Brain microvascular endothelial cell (primary cell): ENCODE measurements around the gene CTDSPL2.

ENCODE experiments used
- DNase-seq: peaks from one replicate; pipeline ENCODE4 v3.0.0-alpha.2; 2020
- H3K27ac ChIP-seq: fragments of 250-450 bp; sonication (Bioruptor Pico); 2 replicates; pipeline ENCODE4 v1.5.1; 2020; ENCODE audit warnings: mild to moderate bottlenecking, moderate library complexity
- H3K27me3 ChIP-seq: fragments of 250-450 bp; sonication (Bioruptor Pico); replicated peaks from 2 replicates; pipeline ENCODE4 v1.5.1; 2020; ENCODE audit warnings: mild to moderate bottlenecking
- H3K36me3 ChIP-seq: fragments of 250-450 bp; sonication (Bioruptor Pico); replicated peaks from 2 replicates; pipeline ENCODE4 v1.5.1; 2020; ENCODE audit warnings: mild to moderate bottlenecking
- H3K4me3 ChIP-seq: 2 replicates; pipeline ENCODE4 v1.5.1; 2011; ENCODE audit warnings: low read depth, mild to moderate bottlenecking, control low read depth, low read length, moderate library complexity
- in situ Hi-C: cut with HindIII; loops from 2 replicates; pipeline ENCODE4 v1.10.0; 2017; ENCODE audit warnings: low sequenced_read_pairs, low pct_ligation_motif_present
- TF ChIP-seq, protein P1 (sequence below): IDR thresholded peaks from 2 replicates; pipeline ENCODE4 v1.5.1; 2011; ENCODE audit warnings: low read depth, mild to moderate bottlenecking, moderate library complexity, low read length, control low read depth, inconsistent platforms; ENCODE audit errors: missing control alignments

The CTDSPL2 gene

DNA sequence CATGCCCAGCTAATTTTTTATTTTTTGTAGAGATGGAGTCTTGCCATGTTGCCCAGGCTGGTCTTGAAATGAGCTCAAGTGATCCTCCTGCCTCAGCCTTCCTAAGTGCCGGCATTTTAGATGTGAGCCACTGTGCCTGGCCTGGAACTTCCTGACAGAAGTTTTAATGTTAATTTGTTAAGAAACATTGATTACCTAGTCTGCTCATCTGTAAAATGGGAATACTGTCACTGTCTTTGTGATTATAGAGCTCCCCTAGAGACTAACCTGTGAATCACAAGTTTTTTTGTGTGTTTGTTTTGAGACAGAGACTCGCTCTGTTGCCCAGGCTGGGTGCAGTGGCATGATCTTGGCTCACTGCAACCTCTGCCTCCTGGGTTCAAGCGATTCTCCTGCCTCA is 105.3 kb downstream of the CTDSPL2 start:
- no peak for DNase-seq
- H3K27ac ChIP-seq = no peak overlapping the region

DNA sequence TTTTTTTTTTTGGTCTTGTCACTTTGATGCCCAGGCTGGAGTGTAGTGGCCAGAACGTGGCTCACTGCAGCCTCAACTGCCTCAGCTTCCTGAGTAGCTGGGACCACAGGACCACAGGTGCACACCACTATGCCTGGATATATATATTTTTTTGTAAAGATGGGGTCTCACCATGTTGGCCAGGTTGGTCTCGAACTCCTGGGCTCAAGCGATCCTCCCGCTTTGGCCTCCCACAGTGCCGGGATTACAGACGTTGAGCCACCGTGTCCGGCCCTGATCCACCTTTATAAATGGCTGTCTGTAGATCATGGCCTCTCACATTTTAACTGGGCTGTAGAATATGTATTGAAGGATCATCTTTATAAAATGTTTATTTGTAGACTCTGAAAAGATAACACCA is 107.7 kb downstream of the CTDSPL2 start:
- no peaks in the 10 kb centered on the region for H3K36me3 ChIP-seq
- H3K27me3 ChIP-seq = no peaks in the 10 kb centered on the region
- H3K27ac ChIP-seq = no peak overlapping the region
- H3K4me3 ChIP-seq = no peak overlapping the region
- no peak for DNase-seq
- TF ChIP-seq, protein P1, sequence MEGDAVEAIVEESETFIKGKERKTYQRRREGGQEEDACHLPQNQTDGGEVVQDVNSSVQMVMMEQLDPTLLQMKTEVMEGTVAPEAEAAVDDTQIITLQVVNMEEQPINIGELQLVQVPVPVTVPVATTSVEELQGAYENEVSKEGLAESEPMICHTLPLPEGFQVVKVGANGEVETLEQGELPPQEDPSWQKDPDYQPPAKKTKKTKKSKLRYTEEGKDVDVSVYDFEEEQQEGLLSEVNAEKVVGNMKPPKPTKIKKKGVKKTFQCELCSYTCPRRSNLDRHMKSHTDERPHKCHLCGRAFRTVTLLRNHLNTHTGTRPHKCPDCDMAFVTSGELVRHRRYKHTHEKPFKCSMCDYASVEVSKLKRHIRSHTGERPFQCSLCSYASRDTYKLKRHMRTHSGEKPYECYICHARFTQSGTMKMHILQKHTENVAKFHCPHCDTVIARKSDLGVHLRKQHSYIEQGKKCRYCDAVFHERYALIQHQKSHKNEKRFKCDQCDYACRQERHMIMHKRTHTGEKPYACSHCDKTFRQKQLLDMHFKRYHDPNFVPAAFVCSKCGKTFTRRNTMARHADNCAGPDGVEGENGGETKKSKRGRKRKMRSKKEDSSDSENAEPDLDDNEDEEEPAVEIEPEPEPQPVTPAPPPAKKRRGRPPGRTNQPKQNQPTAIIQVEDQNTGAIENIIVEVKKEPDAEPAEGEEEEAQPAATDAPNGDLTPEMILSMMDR = no peak
- in situ Hi-C loops = no loop called here

More for the DNA sequence above, 105.3 kb downstream of the CTDSPL2 start:
- no peak overlapping the region for H3K4me3 ChIP-seq
- TF ChIP-seq, protein P1 = no peak
- H3K27me3 ChIP-seq = no peaks in the 10 kb centered on the region
- H3K36me3 ChIP-seq = no peaks in the 10 kb centered on the region
- in situ Hi-C loops = no loop called here

DNA sequence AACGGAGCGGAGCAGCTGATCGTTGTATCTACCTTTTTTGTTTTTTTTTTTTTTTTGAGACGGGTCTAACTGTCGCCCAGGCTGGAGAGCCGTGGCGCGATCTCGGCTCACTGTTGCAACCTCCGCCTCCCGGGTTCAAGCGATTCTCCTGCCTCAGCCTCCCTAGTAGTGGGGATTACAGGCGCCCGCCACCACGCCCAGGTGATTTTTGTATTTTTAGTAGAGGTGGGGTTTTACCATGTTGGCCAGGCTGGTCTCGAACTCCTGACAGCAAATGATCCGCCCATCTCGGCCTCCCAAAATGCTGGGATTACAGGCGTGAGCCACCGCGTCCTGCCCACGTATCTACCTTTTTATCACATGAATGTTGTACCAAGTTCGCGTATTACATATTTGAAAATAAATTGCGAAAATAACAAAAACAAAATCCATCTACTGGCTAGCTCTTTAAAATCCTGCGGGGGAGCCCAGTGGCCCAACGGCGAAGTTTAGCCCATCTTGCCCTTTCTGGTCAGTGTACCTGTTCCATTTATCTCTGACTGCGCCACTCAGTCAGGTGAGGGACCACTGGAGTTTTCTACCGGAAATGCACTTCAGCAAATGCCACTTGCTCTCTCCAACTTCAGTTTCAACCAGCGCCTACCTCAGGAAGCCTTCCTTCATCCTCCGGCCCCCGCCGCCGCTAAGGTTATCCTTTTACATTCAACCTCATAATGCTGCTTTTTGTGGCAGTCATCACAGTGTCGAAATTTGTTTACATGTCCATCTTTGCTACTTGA is 108.3 kb downstream of the CTDSPL2 start:
- DNase-seq = no peak
- in situ Hi-C loops = no loop called here

DNA sequence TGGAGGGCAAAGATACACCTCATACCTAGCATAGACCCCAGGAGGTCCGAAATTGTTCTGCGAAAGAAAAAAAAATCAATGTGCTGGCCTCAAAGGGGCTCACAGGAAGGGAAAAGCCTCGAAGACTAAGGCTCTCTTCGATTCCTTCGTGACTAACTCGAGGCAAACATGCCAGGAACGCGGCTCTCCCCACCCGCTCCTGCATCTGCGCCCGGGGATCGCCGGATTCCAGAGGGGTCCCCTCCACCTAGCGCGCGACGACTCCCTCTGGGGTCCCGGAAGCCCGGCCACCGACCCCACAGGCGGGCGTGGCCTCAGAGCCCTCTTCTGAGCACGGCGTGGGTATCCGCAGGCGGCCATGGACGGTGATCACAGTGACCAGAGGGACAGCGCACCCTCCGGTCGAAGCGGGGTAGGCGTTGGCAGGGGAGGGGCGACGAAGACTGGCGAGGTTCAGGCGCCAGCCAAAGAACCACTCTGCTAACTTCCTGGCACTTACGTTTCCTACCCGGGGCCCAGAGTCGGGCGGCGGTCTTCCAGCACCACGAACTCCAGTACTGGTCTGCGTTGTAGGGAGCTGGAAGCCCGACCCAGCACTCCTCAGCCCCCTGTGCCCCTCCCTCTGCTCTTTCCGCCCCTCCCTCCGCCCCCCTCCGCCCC is 109.0 kb downstream of the CTDSPL2 start:
- TF ChIP-seq, protein P1 = peak; percentile 70
- Histone ChIP-seq H3K27ac (peak overlapping the region; percentile 84), H3K36me3 (peaks cover 8% of the 10 kb centered on the region), H3K27me3 (no peaks in the 10 kb centered on the region), H3K4me3 (peak overlapping the region; percentile 74)
- in situ Hi-C loops = no loop called here
- no peak for DNase-seq

More for the DNA sequence above, 108.3 kb downstream of the CTDSPL2 start:
- peaks cover under 1% of the 10 kb centered on the region for H3K36me3 ChIP-seq
- no peaks in the 10 kb centered on the region for H3K27me3 ChIP-seq
- TF ChIP-seq, protein P1 = no peak
- H3K4me3 ChIP-seq = peak overlapping the region; percentile 74
- H3K27ac ChIP-seq = peak overlapping the region; percentile 84

DNA sequence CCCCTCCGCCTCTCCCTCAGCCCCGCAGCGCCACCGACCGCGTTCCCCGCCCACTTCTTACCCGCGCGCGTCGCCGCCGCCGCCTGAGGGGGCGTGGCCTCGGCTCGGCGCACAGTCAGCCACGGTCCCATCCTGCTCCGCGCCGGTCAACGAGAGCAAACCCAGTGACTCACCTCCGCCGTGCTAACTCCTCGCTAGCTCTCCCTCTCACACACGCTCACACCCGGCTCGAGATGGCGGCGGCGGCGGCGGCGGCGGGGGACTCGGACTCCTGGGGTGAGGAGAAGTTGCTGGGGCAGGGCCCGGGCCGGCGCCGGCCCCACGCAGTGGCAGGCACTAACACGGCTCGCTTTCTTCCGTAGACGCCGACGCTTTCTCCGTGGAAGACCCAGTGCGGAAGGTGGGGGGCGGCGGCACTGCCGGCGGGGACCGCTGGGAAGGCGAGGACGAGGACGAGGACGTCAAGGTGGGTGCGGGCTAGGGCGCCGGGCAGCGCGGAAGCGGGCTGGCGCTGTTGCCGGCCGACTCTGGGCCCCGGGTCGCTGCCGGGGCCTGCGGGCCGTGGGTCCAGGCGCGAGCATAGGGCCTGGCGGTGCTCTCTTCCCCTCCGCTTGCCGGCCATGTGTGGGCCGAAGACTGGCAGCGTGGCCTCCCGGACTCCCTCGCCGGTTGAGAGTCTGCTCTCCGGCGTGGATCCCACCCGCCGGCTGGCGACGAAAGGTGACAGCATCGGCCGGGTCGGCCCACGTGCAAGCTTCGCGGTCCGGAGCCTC is 109.7 kb downstream of the CTDSPL2 start, which contains the start of gene EIF3J:
Gene EIF3J (plus strand): TSS at position 186 of the 773 bp plus-strand sequence. CDS start 48 bp downstream, at position 234.
- peak within 1 kb of the TSS; percentile 79 for H3K4me3 ChIP-seq
- peak within 1 kb of the TSS; percentile 91 for H3K27ac ChIP-seq
- H3K36me3 ChIP-seq = peaks cover 8% of the 10 kb centered on the region
- H3K27me3 ChIP-seq = no peaks in the 10 kb centered on the region
- TF ChIP-seq, protein P1 = no peak
- in situ Hi-C loops = no loop called here
- DNase-seq = peak; percentile 94
